Cardiac fibroblast (primary cell): Measurements from ENCODE around the gene TM4SF1.

ENCODE experiments used
- DNase-seq, 2 donors: peaks; one replicate each; pipeline versions ENCODE4 v3.0.0 to v3.0.0-alpha.2; 2010; ENCODE audit warnings: low read depth in 2 of 2
- H3K4me3 ChIP-seq, 2 donors: replicated peaks in 1 of 2; 1 replicate in 1 of 2; 2 replicates in 1 of 2; pipeline ENCODE4 v1.5.1; 2011; ENCODE audit warnings: low read depth in 2 of 2, low read length in 2 of 2, mild to moderate bottlenecking in 2 of 2, moderate library complexity in 1 of 2
- CTCF ChIP-seq: IDR thresholded peaks from one replicate; pipeline ENCODE4 v1.5.1; 2011; ENCODE audit warnings: low read depth, mild to moderate bottlenecking, low read length, inconsistent platforms

The TM4SF1 gene

GRCh38 chr3:149332227-149332765 lies 45.2 kb downstream of the TM4SF1 start:
- DNase-seq, result peak in 1 of 2 donors; percentile 28
- no peak for TF ChIP-seq CTCF
- no peak overlapping the region for H3K4me3 ChIP-seq

GRCh38 chr3:149331396-149331795 lies 46.1 kb downstream of the TM4SF1 start:
- TF ChIP-seq CTCF, result no peak
- DNase-seq, result no peak
- H3K4me3 ChIP-seq, result no peak overlapping the region

- peak in 1 of 2 donors; percentile 27 for DNase-seq
- no peak overlapping the region for H3K4me3 ChIP-seq
- no peak for TF ChIP-seq CTCF
Measured at GRCh38 chr3:149330609-149331331, 46.7 kb downstream of the TM4SF1 start.

GRCh38 chr3:149327156-149327555 lies 50.3 kb downstream of the TM4SF1 start:
- DNase-seq, result no peak
- TF ChIP-seq CTCF, result no peak
- H3K4me3 ChIP-seq, result no peak overlapping the region

DNA sequence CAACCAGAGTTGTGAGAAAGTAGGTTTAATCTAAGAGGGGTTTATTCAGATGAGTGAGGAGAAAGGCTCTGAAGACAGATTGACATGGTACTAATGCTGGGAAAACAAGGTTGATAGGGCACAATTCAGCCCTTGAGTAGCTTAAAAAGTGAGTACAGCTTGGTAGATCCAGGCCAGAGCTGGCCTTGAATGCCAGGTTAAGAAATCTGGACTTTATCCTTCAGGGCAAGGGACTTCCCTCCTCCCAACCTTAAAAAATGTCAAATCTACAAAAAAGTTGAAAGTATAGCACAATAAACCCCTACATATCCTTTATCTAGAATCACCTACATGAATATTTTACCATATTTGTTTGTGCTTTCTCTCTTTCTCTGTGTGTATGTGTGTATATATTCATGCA lies 51.9 kb downstream of the TM4SF1 start:
- TF ChIP-seq CTCF, result no peak
- no peak for DNase-seq
- H3K4me3 ChIP-seq, result no peak overlapping the region

- DNase-seq, result no peak
- no peak for TF ChIP-seq CTCF
- H3K4me3 ChIP-seq, result no peak overlapping the region
Measured at GRCh38 chr3:149324332-149324731, 53.1 kb downstream of the TM4SF1 start.

DNA sequence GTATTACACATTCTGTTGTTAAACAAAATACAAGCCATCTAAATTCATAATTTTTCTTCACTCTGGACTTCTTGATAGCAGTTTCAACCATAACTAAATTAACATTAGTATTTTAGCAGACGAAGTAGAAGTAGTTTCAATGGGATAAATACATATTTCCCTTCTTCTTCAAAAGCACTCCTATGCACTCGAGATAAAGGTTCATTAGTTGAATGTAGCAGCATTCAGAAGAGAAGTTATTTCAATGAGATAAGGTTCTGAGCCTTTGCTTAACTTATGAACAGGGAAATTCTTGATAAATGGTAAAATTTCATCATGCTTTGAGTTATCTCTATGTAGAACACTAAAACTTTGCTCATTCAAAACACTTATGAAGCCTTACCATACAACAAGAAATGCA lies 55.8 kb downstream of the TM4SF1 start:
- TF ChIP-seq CTCF, result no peak
- DNase-seq, result no peak
- H3K4me3 ChIP-seq, result no peak overlapping the region
